HepG2 (cell line): ENCODE measurements around the gene COPS7A. TPM values are rescaled to one million over a fixed set of nuclear protein-coding genes. Genes with fewer than 3 reads are reported as not detected.
A peak's percentile ranks its signal among the peaks of the same experiment; 100 is the strongest.

Source experiments
- CREB3 ChIP-seq: sonication (generic); formaldehyde crosslinking; IDR thresholded peaks from 2 replicates; pipeline ENCODE4 v1.5.0; 2020; ENCODE audit warnings: missing genetic modification reagents
- EEA1 ChIP-seq: sonication (generic); formaldehyde crosslinking; IDR thresholded peaks from 2 replicates; pipeline ENCODE4 v1.5.1; 2020; ENCODE audit warnings: mild to moderate bottlenecking, missing genetic modification reagents, borderline replicate concordance
- ISX ChIP-seq: sonication (generic); formaldehyde crosslinking; conservative IDR thresholded peaks from 2 replicates; pipeline ENCODE4 v1.5.0; 2020; ENCODE audit warnings: missing genetic modification reagents
- KIAA2018 ChIP-seq: sonication (generic); formaldehyde crosslinking; IDR thresholded peaks from 2 replicates; pipeline ENCODE4 v1.5.0; 2020; ENCODE audit warnings: mild to moderate bottlenecking, missing genetic modification reagents, borderline replicate concordance
- MXD1 ChIP-seq: sonication (generic); formaldehyde crosslinking; IDR thresholded peaks from 2 replicates; pipeline ENCODE4 v1.4.0; 2020; ENCODE audit warnings: mild to moderate bottlenecking, missing genetic modification reagents
- MYNN ChIP-seq: sonication (generic); formaldehyde crosslinking; IDR thresholded peaks from 2 replicates; pipeline ENCODE4 v1.4.0; 2020; ENCODE audit warnings: mild to moderate bottlenecking, low read depth, missing genetic modification reagents
- NFE2L2 ChIP-seq: fragments of 150-350 bp; IDR thresholded peaks from 2 replicates; pipeline ENCODE4 v1.6.1; 2014; ENCODE audit warnings: low read length
- PPARG ChIP-seq: conservative IDR thresholded peaks from 2 replicates; pipeline ENCODE4 v1.6.1; 2016; ENCODE audit warnings: missing biosample characterization, missing genetic modification reagents
- SKI ChIP-seq: fragments of 450-650 bp; IDR thresholded peaks from one replicate; pipeline ENCODE4 v1.6.1; 2018; ENCODE audit warnings: mild to moderate bottlenecking; ENCODE audit not compliant: partially characterized antibody
- SRSF4 ChIP-seq: fragments of 200-400 bp; formaldehyde crosslinking; IDR thresholded peaks from one replicate; pipeline ENCODE4 v1.6.1; 2018; ENCODE audit warnings: mild to moderate bottlenecking, low read depth, low read length, moderate library complexity; ENCODE audit not compliant: poor library complexity, severe bottlenecking
- STAT6 ChIP-seq: sonication (generic); formaldehyde crosslinking; IDR thresholded peaks from 2 replicates; pipeline ENCODE4 v1.4.0; 2020; ENCODE audit warnings: missing genetic modification reagents, mild to moderate bottlenecking, borderline replicate concordance
- ZFP91 ChIP-seq: sonication (generic); formaldehyde crosslinking; IDR thresholded peaks from 2 replicates; pipeline ENCODE4 v1.9.0; 2022; ENCODE audit warnings: missing genetic modification reagents, mild to moderate bottlenecking, borderline replicate concordance
- ZFY ChIP-seq: sonication (generic); formaldehyde crosslinking; IDR thresholded peaks from 2 replicates; pipeline ENCODE4 v1.4.0; 2020; ENCODE audit warnings: missing genetic modification reagents
- ZNF607 ChIP-seq: sonication (generic); formaldehyde crosslinking; IDR thresholded peaks from 2 replicates; pipeline ENCODE4 v1.5.1; 2020; ENCODE audit warnings: missing genetic modification reagents, mild to moderate bottlenecking, borderline replicate concordance
- ZNF703 ChIP-seq: sonication (generic); formaldehyde crosslinking; IDR thresholded peaks from 2 replicates; pipeline ENCODE4 v1.5.1; 2020; ENCODE audit warnings: missing genetic modification reagents, mild to moderate bottlenecking, moderate library complexity, borderline replicate concordance
- polyA plus RNA-seq, 8 experiments: library from polyadenylated mRNA; depleted of rRNA in 3 of 8; stranded (reverse) in 7 of 8; unstranded in 1 of 8; fragments of >200 nt; fragmentation: Illumina TruSeq in 4 of 8; extraction: Trizol in 4 of 8; gene quantifications; 2 replicates each; pipeline versions ENCODE4 v1.2.1 to v1.2.3, GENCODE V29; 2011 to 2016; ENCODE audit warnings: low read depth in 4 of 8, missing spikeins in 1 of 8, mixed read lengths in 1 of 8; ENCODE audit not compliant: insufficient read depth in 1 of 8
- total RNA-seq, 5 experiments: library from RNA; depleted of rRNA; stranded (reverse); fragments of >200 nt; fragmentation: Illumina TruSeq; extraction: Trizol; gene quantifications; 2 replicates each; pipeline ENCODE4 v1.2.3, GENCODE V29; 2016; ENCODE audit warnings: low read depth in 1 of 5

The COPS7A gene
- total and polyA plus RNA-seq, 2 of the 13 experiments (the other 11 are each of a cell fraction or from before 2014, with no cell fraction given), result 40.0 to 73.6 TPM

- TF ChIP-seq ZNF607 (CRISPR knock-in tag) (peak; percentile 20; the same call in 1 of the 2 replicates), CREB3 (CRISPR knock-in tag) (no peak), SKI (no peak), ISX (CRISPR knock-in tag) (no peak), ZFP91 (CRISPR knock-in tag) (no peak), STAT6 (0 out of 2 replicates have a peak, but pooled peaks have one; percentile 10), KIAA2018 (CRISPR knock-in tag) (no peak; the same call in 1 of the 2 replicates), EEA1 (CRISPR knock-in tag) (no peak), MYNN (no peak), NFE2L2 (no peak), PPARG (CRISPR knock-in tag) (no peak), MXD1 (CRISPR knock-in tag) (0 out of 2 replicates have a peak, but pooled peaks have one; percentile 3), ZNF703 (CRISPR knock-in tag) (no peak), ZFY (CRISPR knock-in tag) (peak; percentile 67), SRSF4 (no peak)
Observed at GRCh38 chr12:6688543-6688998, 35.3 kb upstream of the COPS7A start (continued).
